Neural cell (in vitro differentiated cells): ENCODE data around the gene DPP10. TPM values are rescaled to one million over a fixed set of nuclear protein-coding genes. Genes with fewer than 3 reads are reported as not detected.

Source experiments
- H2AFZ ChIP-seq: fragments of 200-600, 300-800 bp; sonication (generic), shearing (Covaris generic); 2 replicates; pipeline ENCODE4 v1.6.0; 2014; ENCODE audit warnings: low read depth, mild to moderate bottlenecking, antibody characterized with exemption, low read length, moderate library complexity
- H3F3A ChIP-seq: fragments of 200-600 bp; shearing (Covaris generic); 2 replicates; pipeline ENCODE4 v1.6.1; 2016; ENCODE audit warnings: mild to moderate bottlenecking, moderate library complexity, mixed read lengths, antibody characterized with exemption, low read length; ENCODE audit not compliant: insufficient read depth, poor library complexity, severe bottlenecking
- H3K27ac ChIP-seq: fragments of 200-600, 300-800 bp; sonication (generic), shearing (Covaris generic); 2 replicates; pipeline ENCODE4 v1.5.1; 2014; ENCODE audit warnings: mild to moderate bottlenecking, low read length, moderate library complexity
- H3K27me3 ChIP-seq: fragments of 300-800, 200-600 bp; sonication (generic), shearing (Covaris generic); 2 replicates; pipeline ENCODE4 v1.6.0; 2014; ENCODE audit warnings: mild to moderate bottlenecking, low read depth, low read length, moderate library complexity; ENCODE audit not compliant: insufficient read depth
- H3K36me3 ChIP-seq: fragments of 300-800, 200-600 bp; sonication (generic), shearing (Covaris generic); 2 replicates; pipeline ENCODE4 v1.5.1; 2014; ENCODE audit warnings: mild to moderate bottlenecking, antibody characterized with exemption, low read length, moderate library complexity; ENCODE audit not compliant: insufficient read depth
- H3K4me2 ChIP-seq: fragments of 300-800, 200-600 bp; sonication (generic), shearing (Covaris generic); 2 replicates; pipeline ENCODE4 v1.6.0; 2014; ENCODE audit warnings: mild to moderate bottlenecking, low read length
- H3K4me3 ChIP-seq: fragments of 300-800, 200-600 bp; sonication (generic), shearing (Covaris generic); 2 replicates; pipeline ENCODE4 v1.5.1; 2014; ENCODE audit warnings: mild to moderate bottlenecking, low read length, moderate library complexity
- H3K79me2 ChIP-seq: fragments of 200-600 bp; shearing (Covaris generic); replicated peaks from 2 replicates; pipeline ENCODE4 v1.6.0; 2014; ENCODE audit warnings: mild to moderate bottlenecking, low read length, moderate library complexity; ENCODE audit not compliant: insufficient read depth
- H3K9ac ChIP-seq: fragments of 300-800, 200-600 bp; sonication (generic), shearing (Covaris generic); 2 replicates; pipeline ENCODE4 v1.6.1; 2016; ENCODE audit warnings: mild to moderate bottlenecking, low read length, mixed read lengths
- H3K9me2 ChIP-seq: fragments of 200-600 bp; shearing (Covaris generic); 2 replicates; pipeline ENCODE4 v1.6.1; 2016; ENCODE audit warnings: mild to moderate bottlenecking, low read length, mixed read lengths; ENCODE audit not compliant: insufficient read depth
- H3K9me3 ChIP-seq: fragments of 200-600, 300-800 bp; sonication (generic), shearing (Covaris generic); 2 replicates; pipeline ENCODE4 v1.6.1; 2016; ENCODE audit warnings: mild to moderate bottlenecking, mixed run types, low read length, moderate library complexity, mixed read lengths
- H4K20me1 ChIP-seq: fragments of 200-600 bp; shearing (Covaris generic); 2 replicates; pipeline ENCODE4 v1.6.1; 2016; ENCODE audit warnings: mild to moderate bottlenecking, mixed run types; ENCODE audit not compliant: insufficient read depth
- EP300 ChIP-seq: fragments of 450-650 bp; conservative IDR thresholded peaks from 2 replicates; pipeline ENCODE4 v1.6.1; 2014; ENCODE audit warnings: antibody characterized with exemption, mild to moderate bottlenecking, moderate library complexity; ENCODE audit not compliant: poor library complexity, severe bottlenecking
- EZH2 ChIP-seq: fragments of 200-600, 300-800 bp; shearing (Covaris generic), sonication (generic); IDR thresholded peaks from 2 replicates; pipeline ENCODE4 v1.6.1; 2014; ENCODE audit warnings: antibody characterized with exemption, low read length, borderline replicate concordance, mild to moderate bottlenecking; ENCODE audit not compliant: insufficient read depth, poor library complexity, severe bottlenecking
- MXI1 ChIP-seq: fragments of 450-650 bp; conservative IDR thresholded peaks from 2 replicates; pipeline ENCODE4 v1.6.1; 2014; ENCODE audit warnings: antibody characterized with exemption, mild to moderate bottlenecking; ENCODE audit not compliant: poor library complexity, severe bottlenecking
- POLR2AphosphoS5 ChIP-seq: IDR thresholded peaks from 2 replicates; pipeline ENCODE4 v1.6.1; 2012
- RAD21 ChIP-seq: fragments of 450-650 bp; conservative IDR thresholded peaks from 2 replicates; pipeline ENCODE4 v1.6.1; 2014; ENCODE audit warnings: antibody characterized with exemption, mild to moderate bottlenecking, moderate library complexity
- REST ChIP-seq: IDR thresholded peaks from 2 replicates; pipeline ENCODE4 v1.6.1; 2012; ENCODE audit warnings: borderline replicate concordance
- SMC3 ChIP-seq: fragments of 450-650 bp; conservative IDR thresholded peaks from 2 replicates; pipeline ENCODE4 v1.6.1; 2014; ENCODE audit warnings: antibody characterized with exemption, mild to moderate bottlenecking, moderate library complexity; ENCODE audit not compliant: poor library complexity
- TAF1 ChIP-seq: IDR thresholded peaks from 2 replicates; pipeline ENCODE4 v1.6.1; 2012; ENCODE audit warnings: low read depth
- polyA plus RNA-seq: library from polyadenylated mRNA; depleted of rRNA; stranded (reverse); fragments of >200 nt; gene quantifications from 2 replicates; pipeline ENCODE4 v1.2.3, GENCODE V29; 2014
- TF ChIP-seq, protein P1 (sequence below): fragments of 450-650 bp; IDR thresholded peaks from 2 replicates; pipeline ENCODE4 v1.5.1; 2014; ENCODE audit warnings: antibody characterized with exemption, mild to moderate bottlenecking, moderate library complexity; ENCODE audit not compliant: poor library complexity, severe bottlenecking

The DPP10 gene
- polyA plus RNA-seq, 1 donor from 2014 or later: 13.9 TPM

- Histone ChIP-seq H3K9me2 (no peaks in the 10 kb centered on the region), H3K36me3 (no peaks in the 10 kb centered on the region), H3K27ac (no peak overlapping the region), H3F3A (no peaks in the 10 kb centered on the region), H3K4me3 (no peak overlapping the region), H3K9ac (no peak overlapping the region), H4K20me1 (no peaks in the 10 kb centered on the region), H2AFZ (no peak overlapping the region), H3K27me3 (no peaks in the 10 kb centered on the region), H3K79me2 (no peaks in the 10 kb centered on the region), H3K4me2 (no peak overlapping the region), H3K9me3 (no peaks in the 10 kb centered on the region)
- no peak for TF ChIP-seq EP300
- TF ChIP-seq REST: no peak
- TF ChIP-seq RAD21: no peak
- no peak for TF ChIP-seq SMC3
- TF ChIP-seq EZH2: no peak
- TF ChIP-seq, protein P1, sequence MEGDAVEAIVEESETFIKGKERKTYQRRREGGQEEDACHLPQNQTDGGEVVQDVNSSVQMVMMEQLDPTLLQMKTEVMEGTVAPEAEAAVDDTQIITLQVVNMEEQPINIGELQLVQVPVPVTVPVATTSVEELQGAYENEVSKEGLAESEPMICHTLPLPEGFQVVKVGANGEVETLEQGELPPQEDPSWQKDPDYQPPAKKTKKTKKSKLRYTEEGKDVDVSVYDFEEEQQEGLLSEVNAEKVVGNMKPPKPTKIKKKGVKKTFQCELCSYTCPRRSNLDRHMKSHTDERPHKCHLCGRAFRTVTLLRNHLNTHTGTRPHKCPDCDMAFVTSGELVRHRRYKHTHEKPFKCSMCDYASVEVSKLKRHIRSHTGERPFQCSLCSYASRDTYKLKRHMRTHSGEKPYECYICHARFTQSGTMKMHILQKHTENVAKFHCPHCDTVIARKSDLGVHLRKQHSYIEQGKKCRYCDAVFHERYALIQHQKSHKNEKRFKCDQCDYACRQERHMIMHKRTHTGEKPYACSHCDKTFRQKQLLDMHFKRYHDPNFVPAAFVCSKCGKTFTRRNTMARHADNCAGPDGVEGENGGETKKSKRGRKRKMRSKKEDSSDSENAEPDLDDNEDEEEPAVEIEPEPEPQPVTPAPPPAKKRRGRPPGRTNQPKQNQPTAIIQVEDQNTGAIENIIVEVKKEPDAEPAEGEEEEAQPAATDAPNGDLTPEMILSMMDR: no peak
- TF ChIP-seq MXI1: no peak
- no peak for TF ChIP-seq TAF1
- no peak for TF ChIP-seq POLR2AphosphoS5
These were observed 401.5 kb downstream of the DPP10 start for GRCh38 chr2:114843963-114844362.

GRCh38 chr2:114857196-114857595 lies 414.8 kb downstream of the DPP10 start:
- no peak overlapping the region for H3K4me2 ChIP-seq
- H3K9me3 ChIP-seq: no peaks in the 10 kb centered on the region
- H3K9ac ChIP-seq: no peak overlapping the region
- no peaks in the 10 kb centered on the region for H3K9me2 ChIP-seq
- no peaks in the 10 kb centered on the region for H3K27me3 ChIP-seq
- H4K20me1 ChIP-seq: no peaks in the 10 kb centered on the region
- H2AFZ ChIP-seq: no peak overlapping the region
- TF ChIP-seq REST: no peak
- no peak overlapping the region for H3K4me3 ChIP-seq
- H3K27ac ChIP-seq: no peak overlapping the region
- H3K36me3 ChIP-seq: no peaks in the 10 kb centered on the region
- H3K79me2 ChIP-seq: no peaks in the 10 kb centered on the region
- no peaks in the 10 kb centered on the region for H3F3A ChIP-seq
